Endothelial cell (in vitro differentiated cells): Measurements from ENCODE around the gene STIL. TPM values are rescaled to one million over a fixed set of nuclear protein-coding genes. Genes with fewer than 3 reads are reported as not detected.
"Not testable (repeated sequence)": the region's sequence is repeated elsewhere in the genome, so short reads cannot be mapped to it uniquely, and the experiment has no call there.

Experiments
- DNase-seq: peaks from one replicate; pipeline ENCODE4 v3.0.0; 2021; ENCODE audit warnings: low spot score
- H3K27ac Mint-ChIP-seq: one replicate; pipeline ENCODE4 v1.8.0; 2021; ENCODE audit warnings: mixed read lengths, inconsistent platforms; ENCODE audit not compliant: unreplicated experiment
- H3K27me3 Mint-ChIP-seq: one replicate; pipeline ENCODE4 v1.8.0; 2021; ENCODE audit warnings: mild to moderate bottlenecking, moderate library complexity, mixed read lengths, inconsistent platforms; ENCODE audit not compliant: unreplicated experiment
- H3K36me3 Mint-ChIP-seq: one replicate; pipeline ENCODE4 v1.8.0; 2021; ENCODE audit warnings: mild to moderate bottlenecking, low read depth, mixed read lengths, inconsistent platforms; ENCODE audit not compliant: unreplicated experiment
- H3K4me1 Mint-ChIP-seq: one replicate; pipeline ENCODE4 v1.8.0; 2021; ENCODE audit warnings: mild to moderate bottlenecking, mixed read lengths, inconsistent platforms; ENCODE audit not compliant: unreplicated experiment
- H3K4me3 Mint-ChIP-seq: one replicate; pipeline ENCODE4 v1.8.0; 2021; ENCODE audit warnings: mild to moderate bottlenecking, mixed read lengths, inconsistent platforms; ENCODE audit not compliant: unreplicated experiment
- H3K9me3 Mint-ChIP-seq: one replicate; pipeline ENCODE4 v1.8.0; 2021; ENCODE audit warnings: mixed read lengths, inconsistent platforms; ENCODE audit not compliant: unreplicated experiment
- CTCF ChIP-seq: fragments of 200-600 bp; sonication (generic); IDR thresholded peaks from one replicate; pipeline ENCODE4 v1.5.0; 2021; ENCODE audit warnings: antibody characterized with exemption; ENCODE audit not compliant: unreplicated experiment
- total RNA-seq: library from RNA; stranded (reverse); fragmentation: NEBNext Ultra II Directional; extraction: Animal tissue kit (Norgen Biotek cat#: 25700); gene quantifications from one replicate; pipeline ENCODE4 v1.2.1, GENCODE V29; 2021; ENCODE audit not compliant: unreplicated experiment

The STIL gene
- total RNA-seq, 1 donor from 2014 or later, result 12.1 TPM

GRCh38 chr1:47347735-47348134 lies 33.8 kb upstream of the STIL start:
- no peak for TF ChIP-seq CTCF
- H3K27ac Mint-ChIP-seq, result no peak overlapping the region
- no peaks in the 10 kb centered on the region for H3K9me3 Mint-ChIP-seq
- H3K4me3 Mint-ChIP-seq, result no peak overlapping the region
- DNase-seq, result no peak
- H3K27me3 Mint-ChIP-seq, result no peaks in the 10 kb centered on the region
- peaks cover 11% of the 10 kb centered on the region for H3K36me3 Mint-ChIP-seq
- peaks cover 5% of the 10 kb centered on the region for H3K4me1 Mint-ChIP-seq

- H3K4me3 Mint-ChIP-seq, result peak overlapping the region; percentile 65
- H3K27me3 Mint-ChIP-seq, H3K27ac Mint-ChIP-seq, DNase-seq, H3K4me1 Mint-ChIP-seq, H3K9me3 Mint-ChIP-seq: not testable (repeated sequence)
- H3K36me3 Mint-ChIP-seq, result peaks cover 11% of the 10 kb centered on the region
These were observed 33.0 kb upstream of the STIL start for GRCh38 chr1:47346979-47347378.

GRCh38 chr1:47340227-47340626 lies 26.3 kb upstream of the STIL start:
- peaks cover 9% of the 10 kb centered on the region for H3K4me1 Mint-ChIP-seq
- H3K4me3 Mint-ChIP-seq, result no peak overlapping the region
- H3K36me3 Mint-ChIP-seq, result peaks cover 10% of the 10 kb centered on the region
- no peak for DNase-seq
- TF ChIP-seq CTCF, result no peak
- H3K27me3 Mint-ChIP-seq, result no peaks in the 10 kb centered on the region
- peak overlapping the region; percentile 61 for H3K27ac Mint-ChIP-seq
- no peaks in the 10 kb centered on the region for H3K9me3 Mint-ChIP-seq

GRCh38 chr1:47338249-47339077 lies 24.5 kb upstream of the STIL start:
- no peak overlapping the region for H3K4me3 Mint-ChIP-seq
- TF ChIP-seq CTCF, result no peak
- no peak for DNase-seq
- H3K36me3 Mint-ChIP-seq, result peaks cover 12% of the 10 kb centered on the region
- H3K27me3 Mint-ChIP-seq, result no peaks in the 10 kb centered on the region
- H3K27ac Mint-ChIP-seq, result no peak overlapping the region
- H3K9me3 Mint-ChIP-seq, result no peaks in the 10 kb centered on the region
- H3K4me1 Mint-ChIP-seq, result peaks cover 19% of the 10 kb centered on the region

- Mint-ChIP-seq H3K27me3 (no peaks in the 10 kb centered on the region), H3K36me3 (peaks cover 12% of the 10 kb centered on the region), H3K27ac (no peak overlapping the region), H3K4me1 (peaks cover 19% of the 10 kb centered on the region), H3K4me3 (no peak overlapping the region), H3K9me3 (no peaks in the 10 kb centered on the region)
- TF ChIP-seq CTCF, result no peak
- no peak for DNase-seq
These were observed 23.4 kb upstream of the STIL start for GRCh38 chr1:47337350-47337749.
